HCT116 (cell line): ENCODE measurements around the gene NAMPT.

Experiments
- CBX3 ChIP-seq: IDR thresholded peaks from 2 replicates; pipeline ENCODE4 v1.6.1; 2012; ENCODE audit warnings: low read depth
- EZH2 ChIP-seq: fragments of 200-600 bp; sonication (generic); IDR thresholded peaks from 2 replicates; pipeline ENCODE4 v1.6.1; 2017; ENCODE audit warnings: antibody characterized with exemption, mixed run types
- EZH2phosphoT487 ChIP-seq: fragments of 200-600 bp; IDR thresholded peaks from 2 replicates; pipeline ENCODE4 v1.6.1; 2018; ENCODE audit warnings: antibody characterized with exemption, borderline replicate concordance
- FOSL1 ChIP-seq: IDR thresholded peaks from 2 replicates; pipeline ENCODE4 v1.6.1; 2012; ENCODE audit warnings: low read depth
- POLR2A ChIP-seq: IDR thresholded peaks from 2 replicates; pipeline ENCODE4 v1.7.0; 2011; ENCODE audit warnings: borderline replicate concordance; ENCODE audit not compliant: insufficient read depth, insufficient read length; ENCODE audit errors: extremely low read depth
- POLR2AphosphoS5 ChIP-seq: IDR thresholded peaks from 2 replicates; pipeline ENCODE4 v1.6.1; 2011; ENCODE audit warnings: mild to moderate bottlenecking, low read depth, low read length, moderate library complexity
- YY1 ChIP-seq: IDR thresholded peaks from 2 replicates; pipeline ENCODE4 v1.6.1; 2011; ENCODE audit warnings: low read length, low read depth, moderate library complexity, mild to moderate bottlenecking; ENCODE audit not compliant: insufficient replicate concordance; ENCODE audit errors: extremely low read depth
- TF ChIP-seq, protein P1 (sequence below): IDR thresholded peaks from 2 replicates; pipeline ENCODE4 v1.6.1; 2012
- TF ChIP-seq, protein P2 (sequence below), 3 experiments: fragments of 200-600 bp in 1 of 3; sonication (generic) in 1 of 3; IDR thresholded peaks in 2 of 3; conservative IDR thresholded peaks in 1 of 3; 2 replicates each; pipeline ENCODE4 v1.5.1; 2012 to 2017; ENCODE audit warnings: low read depth in 2 of 3, low read length in 2 of 3, antibody characterized with exemption in 1 of 3, borderline replicate concordance in 1 of 3, control low read depth in 1 of 3, mild to moderate bottlenecking in 1 of 3, mixed read lengths in 1 of 3, mixed run types in 1 of 3, moderate library complexity in 1 of 3; ENCODE audit not compliant: insufficient read depth in 1 of 3

DNA sequence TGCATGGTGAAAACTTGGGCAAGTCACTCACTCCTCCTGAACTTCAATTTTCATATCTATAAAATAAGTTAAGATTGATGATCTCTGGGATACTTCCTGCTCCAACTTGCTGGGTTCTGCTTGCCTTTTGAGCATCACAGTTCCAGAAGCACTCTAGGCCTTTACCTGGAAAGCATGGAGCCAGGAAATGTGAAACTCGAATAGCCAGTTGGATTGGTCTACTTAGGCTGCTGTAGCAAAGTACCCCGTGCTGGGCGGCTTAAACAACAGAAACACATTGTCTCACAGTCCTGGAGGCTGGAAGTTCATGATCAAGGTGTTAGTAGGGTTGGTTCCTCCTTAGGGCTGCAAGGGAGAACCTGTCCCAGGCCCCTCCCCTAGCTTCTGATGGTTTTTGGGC is 64.5 kb downstream of the NAMPT start:
- TF ChIP-seq, protein P1, sequence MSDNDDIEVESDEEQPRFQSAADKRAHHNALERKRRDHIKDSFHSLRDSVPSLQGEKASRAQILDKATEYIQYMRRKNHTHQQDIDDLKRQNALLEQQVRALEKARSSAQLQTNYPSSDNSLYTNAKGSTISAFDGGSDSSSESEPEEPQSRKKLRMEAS, result no peak
- no peak for TF ChIP-seq POLR2A
- no peak for TF ChIP-seq EZH2phosphoT487
- TF ChIP-seq, protein P2, sequence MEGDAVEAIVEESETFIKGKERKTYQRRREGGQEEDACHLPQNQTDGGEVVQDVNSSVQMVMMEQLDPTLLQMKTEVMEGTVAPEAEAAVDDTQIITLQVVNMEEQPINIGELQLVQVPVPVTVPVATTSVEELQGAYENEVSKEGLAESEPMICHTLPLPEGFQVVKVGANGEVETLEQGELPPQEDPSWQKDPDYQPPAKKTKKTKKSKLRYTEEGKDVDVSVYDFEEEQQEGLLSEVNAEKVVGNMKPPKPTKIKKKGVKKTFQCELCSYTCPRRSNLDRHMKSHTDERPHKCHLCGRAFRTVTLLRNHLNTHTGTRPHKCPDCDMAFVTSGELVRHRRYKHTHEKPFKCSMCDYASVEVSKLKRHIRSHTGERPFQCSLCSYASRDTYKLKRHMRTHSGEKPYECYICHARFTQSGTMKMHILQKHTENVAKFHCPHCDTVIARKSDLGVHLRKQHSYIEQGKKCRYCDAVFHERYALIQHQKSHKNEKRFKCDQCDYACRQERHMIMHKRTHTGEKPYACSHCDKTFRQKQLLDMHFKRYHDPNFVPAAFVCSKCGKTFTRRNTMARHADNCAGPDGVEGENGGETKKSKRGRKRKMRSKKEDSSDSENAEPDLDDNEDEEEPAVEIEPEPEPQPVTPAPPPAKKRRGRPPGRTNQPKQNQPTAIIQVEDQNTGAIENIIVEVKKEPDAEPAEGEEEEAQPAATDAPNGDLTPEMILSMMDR (IDR thresholded peaks at IDR 0.05 in 2 of 3, conservative IDR thresholded peaks at IDR 0.05 in 1 of 3; ENCODE audit: borderline replicate concordance in 1 of 3, insufficient read depth in 1 of 3, low read depth in 2 of 3, low read length in 2 of 3), result no peak
- no peak for TF ChIP-seq POLR2AphosphoS5
- no peak for TF ChIP-seq YY1
- no peak for TF ChIP-seq CBX3
- no peak for TF ChIP-seq EZH2
- TF ChIP-seq FOSL1, result no peak
